ENCODE measurements around the gene HLA-F.
A peak's percentile ranks its signal among the peaks of the same experiment; 100 is the strongest.

HLA-F gene

DNA sequence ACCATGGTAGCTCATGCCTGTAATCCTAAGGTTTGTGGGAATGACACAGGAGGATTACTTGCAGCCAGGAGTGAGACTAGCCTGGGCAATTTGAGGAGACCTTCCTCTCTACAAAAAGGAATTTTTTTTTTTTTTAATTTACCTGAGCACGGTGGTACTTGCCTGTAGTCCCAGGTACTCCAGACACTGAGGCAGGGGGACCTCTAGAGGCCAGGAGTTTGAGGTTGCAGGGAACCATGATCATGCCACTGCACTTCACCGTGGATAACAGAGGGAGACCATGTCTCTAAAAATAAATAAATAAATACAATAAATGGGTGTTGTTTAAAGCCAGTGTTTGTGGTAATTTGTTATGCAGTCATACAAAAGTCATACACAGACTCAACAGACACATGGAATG is 2.4 kb upstream of the HLA-F start:
- in situ Hi-C loops (cut with HindIII; ENCODE audit: low pct_ligation_motif_present, low pct_unique_long_range_greater_than_20kb, low sequenced_read_pairs) = no loop called here
- no peak for DNase-seq

DNA sequence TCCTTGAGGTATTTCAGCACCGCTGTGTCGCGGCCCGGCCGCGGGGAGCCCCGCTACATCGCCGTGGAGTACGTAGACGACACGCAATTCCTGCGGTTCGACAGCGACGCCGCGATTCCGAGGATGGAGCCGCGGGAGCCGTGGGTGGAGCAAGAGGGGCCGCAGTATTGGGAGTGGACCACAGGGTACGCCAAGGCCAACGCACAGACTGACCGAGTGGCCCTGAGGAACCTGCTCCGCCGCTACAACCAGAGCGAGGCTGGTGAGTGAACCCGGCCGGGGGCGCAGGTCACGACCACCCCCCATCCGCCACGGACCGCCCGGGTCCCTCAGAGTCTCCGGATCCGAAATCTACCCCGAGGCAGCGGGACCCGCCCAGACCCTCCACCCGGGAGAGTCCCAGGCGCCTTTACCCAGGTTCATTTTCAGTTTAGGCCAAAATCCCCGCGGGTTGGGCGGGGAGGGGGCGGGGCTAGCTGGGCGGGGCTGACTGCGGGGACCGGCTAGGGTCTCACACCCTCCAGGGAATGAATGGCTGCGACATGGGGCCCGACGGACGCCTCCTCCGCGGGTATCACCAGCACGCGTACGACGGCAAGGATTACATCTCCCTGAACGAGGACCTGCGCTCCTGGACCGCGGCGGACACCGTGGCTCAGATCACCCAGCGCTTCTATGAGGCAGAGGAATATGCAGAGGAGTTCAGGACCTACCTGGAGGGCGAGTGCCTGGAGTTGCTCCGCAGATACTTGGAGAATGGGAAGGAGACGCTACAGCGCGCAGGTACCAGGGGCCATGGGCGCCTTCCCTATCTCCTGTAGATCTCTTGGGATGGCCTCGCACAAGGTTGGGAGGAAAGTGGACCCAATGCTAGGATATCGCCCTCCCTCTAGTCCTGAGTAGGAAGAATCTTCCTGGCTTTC is 693 bp downstream of the HLA-F start:
- DNase-seq = peak; percentile 5
- in situ Hi-C loops (cut with HindIII; ENCODE audit: low pct_ligation_motif_present, low pct_unique_long_range_greater_than_20kb, low sequenced_read_pairs) = no loop called here

DNA sequence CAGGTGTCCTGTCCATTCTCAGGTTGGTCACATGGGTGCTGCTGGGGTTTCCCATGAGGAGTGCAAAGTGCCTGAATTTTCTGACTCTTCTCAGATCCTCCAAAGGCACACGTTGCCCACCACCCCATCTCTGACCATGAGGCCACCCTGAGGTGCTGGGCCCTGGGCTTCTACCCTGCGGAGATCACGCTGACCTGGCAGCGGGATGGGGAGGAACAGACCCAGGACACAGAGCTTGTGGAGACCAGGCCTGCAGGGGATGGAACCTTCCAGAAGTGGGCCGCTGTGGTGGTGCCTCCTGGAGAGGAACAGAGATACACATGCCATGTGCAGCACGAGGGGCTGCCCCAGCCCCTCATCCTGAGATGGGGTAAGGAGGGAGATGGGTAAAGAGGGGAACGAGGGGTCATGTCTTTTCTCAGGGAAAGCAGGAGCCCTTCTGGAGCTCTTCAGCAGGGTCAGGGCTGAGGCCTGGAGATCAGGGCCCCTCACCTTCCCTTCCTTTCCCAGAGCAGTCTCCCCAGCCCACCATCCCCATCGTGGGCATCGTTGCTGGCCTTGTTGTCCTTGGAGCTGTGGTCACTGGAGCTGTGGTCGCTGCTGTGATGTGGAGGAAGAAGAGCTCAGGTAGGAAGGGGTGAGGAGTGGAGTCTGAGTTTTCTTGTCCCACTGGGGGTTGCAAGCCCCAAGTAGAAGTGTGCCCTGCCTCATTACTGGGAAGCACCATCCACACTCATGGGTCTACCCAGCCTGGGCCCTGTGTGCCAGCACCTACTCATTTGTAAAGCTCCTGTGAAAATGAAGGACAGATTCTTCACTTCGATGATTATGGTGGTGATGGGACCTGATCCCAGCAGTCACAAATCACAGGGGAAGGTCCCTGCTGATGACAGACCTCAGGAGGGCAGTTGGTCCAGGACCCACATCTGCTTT is 2.0 kb downstream of the HLA-F start:
- no peak for DNase-seq
- in situ Hi-C loops (cut with HindIII; ENCODE audit: low pct_ligation_motif_present, low pct_unique_long_range_greater_than_20kb, low sequenced_read_pairs) = no loop called here

DNA sequence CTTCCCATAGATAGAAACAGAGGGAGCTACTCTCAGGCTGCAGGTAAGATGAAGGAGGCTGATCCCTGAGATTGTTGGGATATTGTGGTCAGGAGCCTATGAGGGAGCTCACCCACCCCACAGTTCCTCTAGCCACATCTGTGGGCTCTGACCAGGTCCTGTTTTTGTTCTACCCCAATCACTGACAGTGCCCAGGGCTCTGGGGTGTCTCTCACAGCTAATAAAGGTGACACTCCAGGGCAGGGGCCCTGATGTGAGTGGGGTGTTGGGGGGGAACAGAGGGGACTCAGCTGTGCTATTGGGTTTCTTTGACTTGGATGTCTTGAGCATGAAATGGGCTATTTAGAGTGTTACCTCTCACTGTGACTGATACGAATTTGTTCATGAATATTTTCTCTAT is 2.8 kb downstream of the HLA-F start:
- DNase-seq = no peak
- in situ Hi-C loops (cut with HindIII; ENCODE audit: low pct_ligation_motif_present, low pct_unique_long_range_greater_than_20kb, low sequenced_read_pairs) = no loop called here

DNA sequence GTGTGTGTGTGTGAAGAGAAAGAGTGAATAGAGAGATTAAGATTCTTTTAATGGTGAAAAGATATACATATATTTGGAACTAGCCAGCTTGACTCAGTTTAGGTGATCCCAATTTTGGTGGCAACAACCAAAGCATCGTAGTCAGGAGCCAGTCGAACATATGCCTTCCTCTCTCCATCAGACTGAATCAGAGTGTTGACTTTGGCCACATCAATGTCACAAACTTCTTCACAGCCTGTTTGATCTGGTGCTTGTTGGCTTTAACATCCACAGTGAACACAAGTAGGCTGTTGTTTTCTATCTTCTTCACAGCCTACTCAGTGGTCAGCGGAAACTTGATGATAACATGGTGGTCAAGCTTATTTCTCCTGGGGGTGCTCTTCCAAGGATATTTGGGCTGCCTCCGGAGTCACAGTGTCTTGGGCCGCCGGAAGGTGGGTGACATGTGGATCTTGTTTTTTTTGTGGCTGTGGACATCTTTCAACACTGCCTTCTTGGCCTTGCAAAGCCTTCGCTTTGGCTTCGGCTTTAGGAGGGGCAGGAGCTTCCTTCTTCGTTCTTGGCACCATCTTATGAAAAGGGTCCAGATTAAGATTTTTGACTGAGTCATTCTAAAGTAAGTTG is 3.4 kb downstream of the HLA-F start:
- in situ Hi-C loops (cut with HindIII; ENCODE audit: low pct_ligation_motif_present, low pct_unique_long_range_greater_than_20kb, low sequenced_read_pairs) = no loop called here
- DNase-seq = no peak

DNA sequence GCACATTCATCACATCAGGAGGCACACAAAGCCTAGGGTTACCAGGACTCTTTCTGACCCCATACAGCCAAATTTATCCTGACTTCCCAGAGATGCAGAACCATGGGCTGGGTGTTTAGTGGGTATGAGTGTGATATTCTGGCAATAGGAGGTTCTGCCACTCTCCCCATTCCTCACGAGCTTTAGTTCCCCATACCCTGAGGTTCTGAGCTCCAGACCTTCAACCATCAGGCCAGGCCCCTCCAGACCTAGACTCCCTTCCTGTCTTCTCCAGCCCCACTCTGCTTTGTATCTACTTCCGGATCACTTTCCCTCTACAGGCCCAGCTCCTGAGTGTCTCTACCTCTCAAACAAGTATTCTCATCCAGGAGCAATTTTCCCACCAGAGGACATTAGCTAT is 4.4 kb downstream of the HLA-F start:
- in situ Hi-C loops (cut with HindIII; ENCODE audit: low pct_ligation_motif_present, low pct_unique_long_range_greater_than_20kb, low sequenced_read_pairs) = no loop called here
- DNase-seq = no peak

- DNase-seq = no peak
- in situ Hi-C loops (cut with HindIII; ENCODE audit: low pct_ligation_motif_present, low pct_unique_long_range_greater_than_20kb, low sequenced_read_pairs) = no loop called here
Measured at GRCh38 chr6:29728173-29728874, 5.1 kb downstream of the HLA-F start.

- in situ Hi-C loops (cut with HindIII; ENCODE audit: low pct_ligation_motif_present, low pct_unique_long_range_greater_than_20kb, low sequenced_read_pairs) = no loop called here
- no peak for DNase-seq
Measured at GRCh38 chr6:29728875-29729270, 5.6 kb downstream of the HLA-F start.

- DNase-seq = no peak
- in situ Hi-C loops (cut with HindIII; ENCODE audit: low pct_ligation_motif_present, low pct_unique_long_range_greater_than_20kb, low sequenced_read_pairs) = no loop called here
Measured at GRCh38 chr6:29729774-29730328, 6.6 kb downstream of the HLA-F start.

DNA sequence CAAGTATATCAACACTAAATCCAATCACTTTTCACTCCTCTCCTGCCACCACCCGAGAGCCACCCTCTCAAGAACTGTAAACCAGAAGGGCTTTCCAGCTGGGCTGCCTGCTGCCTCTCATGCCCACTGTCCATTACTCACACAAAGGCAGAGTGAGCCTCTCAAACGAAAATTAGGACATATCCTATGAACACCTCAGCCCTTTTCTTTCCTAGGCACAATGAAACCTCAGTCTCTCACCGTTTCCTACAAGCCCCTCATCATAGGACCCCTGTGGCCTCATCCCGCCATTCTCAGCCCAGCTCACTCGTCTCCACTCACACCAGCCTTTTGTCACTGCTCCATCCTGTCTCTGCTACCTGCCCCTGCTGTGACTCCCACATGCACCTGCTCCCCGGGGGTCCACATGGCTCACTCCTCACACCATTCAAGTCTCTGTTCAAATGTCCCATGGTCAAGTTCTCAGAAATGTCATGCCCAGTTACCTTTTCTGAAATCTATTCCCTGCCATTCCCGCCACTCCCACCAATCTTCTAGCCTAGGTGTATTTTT is 7.4 kb downstream of the HLA-F start:
- in situ Hi-C loops (cut with HindIII; ENCODE audit: low pct_ligation_motif_present, low pct_unique_long_range_greater_than_20kb, low sequenced_read_pairs) = no loop called here
- DNase-seq = no peak

GRCh38 chr6:29731281-29731680 is 8.0 kb downstream of the HLA-F start:
- in situ Hi-C loops (cut with HindIII; ENCODE audit: low pct_ligation_motif_present, low pct_unique_long_range_greater_than_20kb, low sequenced_read_pairs) = no loop called here

GRCh38 chr6:29733057-29733456 is 9.8 kb downstream of the HLA-F start:
- DNase-seq = no peak
- in situ Hi-C loops (cut with HindIII; ENCODE audit: low pct_ligation_motif_present, low pct_unique_long_range_greater_than_20kb, low sequenced_read_pairs) = no loop called here

More at GRCh38 chr6:29731281-29731680, 8.0 kb downstream of the HLA-F start:
- no peak for DNase-seq

GRCh38 chr6:29734046-29735018 is 11.1 kb downstream of the HLA-F start:
- DNase-seq = no peak
- in situ Hi-C loops (cut with HindIII; ENCODE audit: low pct_ligation_motif_present, low pct_unique_long_range_greater_than_20kb, low sequenced_read_pairs) = no loop called here

DNA sequence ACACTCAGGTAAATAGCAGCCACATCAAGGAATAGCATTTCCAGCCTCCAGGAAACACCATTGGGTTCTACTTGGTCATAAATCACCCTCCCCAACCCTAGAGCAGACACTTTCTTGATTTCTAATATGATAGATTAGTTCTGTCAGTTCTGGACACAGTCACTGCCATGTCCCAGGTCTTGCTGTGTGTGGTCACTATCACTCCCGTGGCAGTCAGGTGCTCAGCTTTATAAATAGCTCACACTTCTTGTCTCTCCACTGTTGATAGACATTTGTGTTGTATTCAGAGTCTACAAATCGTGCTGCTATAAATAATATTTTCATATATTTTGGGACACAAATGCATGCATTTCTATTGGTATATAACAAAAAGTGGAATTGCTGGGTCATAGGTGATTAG is 13.3 kb downstream of the HLA-F start:
- in situ Hi-C loops (cut with HindIII; ENCODE audit: low pct_ligation_motif_present, low pct_unique_long_range_greater_than_20kb, low sequenced_read_pairs) = no loop called here
- no peak for DNase-seq

GRCh38 chr6:29737707-29738630 is 14.7 kb downstream of the HLA-F start:
- in situ Hi-C loops (cut with HindIII; ENCODE audit: low pct_ligation_motif_present, low pct_unique_long_range_greater_than_20kb, low sequenced_read_pairs) = no loop called here
- peak; percentile 60 for DNase-seq
